PC-9 (cell line): Measurements from ENCODE around the gene HBQ1.

ENCODE experiments used
- CTCF ChIP-seq: fragments of 200-600 bp; sonication (generic); conservative IDR thresholded peaks from 2 replicates; pipeline ENCODE4 v1.6.1; 2017; ENCODE audit warnings: mixed run types, antibody characterized with exemption, mild to moderate bottlenecking, moderate library complexity
- EZH2 ChIP-seq: fragments of 200-600 bp; sonication (generic); IDR thresholded peaks from 2 replicates; pipeline ENCODE4 v1.8.0; 2017; ENCODE audit warnings: antibody characterized with exemption, low read depth

DNA sequence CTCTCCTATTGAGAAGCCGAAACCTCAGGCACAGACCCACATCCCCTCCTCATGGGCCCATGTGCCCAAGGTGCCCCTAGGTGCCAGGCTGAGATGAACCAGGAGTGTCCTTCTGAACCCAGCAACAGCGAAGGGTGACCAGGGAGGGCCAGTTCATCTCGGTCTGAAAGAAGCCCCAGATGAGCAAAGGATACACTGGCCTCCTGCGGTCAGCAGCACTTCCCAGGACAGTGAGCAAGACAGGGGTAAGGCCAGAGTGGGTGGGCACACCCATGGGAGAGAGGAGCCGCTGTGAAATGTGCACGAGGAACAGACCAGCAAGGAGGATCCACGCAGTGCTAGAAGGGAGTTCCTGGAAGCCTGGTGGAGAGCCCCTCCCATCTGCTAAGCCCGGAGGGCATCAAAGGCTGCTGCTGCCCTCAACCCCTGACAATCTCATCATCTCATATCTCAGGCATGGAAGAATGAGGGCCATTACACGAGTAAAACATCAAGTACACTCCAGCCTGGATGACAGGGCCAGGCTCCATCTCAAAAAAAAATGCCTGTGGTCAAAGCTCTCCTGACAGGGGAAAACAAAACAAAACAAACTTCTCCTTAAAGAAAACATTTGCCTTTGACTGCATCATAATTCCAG is 31.1 kb upstream of the HBQ1 start:
- TF ChIP-seq CTCF (no peak), EZH2 (no peak)
